Measurements from ENCODE around the gene FLT3. TPM values are rescaled to one million over a fixed set of nuclear protein-coding genes. Genes with fewer than 3 reads are reported as not detected.

The FLT3 gene
- polyA plus RNA-seq, 2 of the 4 experiments (the other 2 are of a cell fraction), result not detected

GRCh38 chr13:27967203-27967735, 133.1 kb downstream of the FLT3 start:
- Histone ChIP-seq H3K4me3 (peak overlapping the region; percentile 56; the same call in 1 of the 3 replicates), H3K4me1 (no peaks in the 10 kb centered on the region), H3K27ac (no peak overlapping the region), H3K9me3 (no peaks in the 10 kb centered on the region), H3K4me2 (peak overlapping the region; percentile 96; the same call in 2 of the 3 replicates)
- ChIA-PET CTCF (interaction anchor here (0.7 to 6.3 kb wide), 8 partner anchors 14 to 1020 kb away, joined by 3 to 32 read pairs (median 6); no protein-coding TSS in a partner anchor), POLR2A (no interaction called here)
- FAIRE-seq (no peak), DNase-seq (ENCODE audit: low read depth in 1 of 2, low spot score in 1 of 2) (no peak), ATAC-seq (no peak)
- WGBS (ENCODE audit: missing lambda C conversion rate), result 88% methylated on average over 12 of the region's 18 CpGs
- TF ChIP-seq CEBPB (IDR thresholded peaks at IDR 0.05) (no peak), CHD4 (IDR thresholded peaks at IDR 0.05; ENCODE audit: borderline replicate concordance) (no peak), HOXB13 (CRISPR knock-in tag; IDR thresholded peaks at IDR 0.05; ENCODE audit: low read depth) (no peak), ZC3H11A (IDR thresholded peaks at IDR 0.05) (no peak), CHD2 (IDR thresholded peaks at IDR 0.05; ENCODE audit: low read length, partially characterized antibody) (no peak), HDAC2 (IDR thresholded peaks at IDR 0.05) (no peak), JUN (IDR thresholded peaks at IDR 0.05) (no peak)

DNA sequence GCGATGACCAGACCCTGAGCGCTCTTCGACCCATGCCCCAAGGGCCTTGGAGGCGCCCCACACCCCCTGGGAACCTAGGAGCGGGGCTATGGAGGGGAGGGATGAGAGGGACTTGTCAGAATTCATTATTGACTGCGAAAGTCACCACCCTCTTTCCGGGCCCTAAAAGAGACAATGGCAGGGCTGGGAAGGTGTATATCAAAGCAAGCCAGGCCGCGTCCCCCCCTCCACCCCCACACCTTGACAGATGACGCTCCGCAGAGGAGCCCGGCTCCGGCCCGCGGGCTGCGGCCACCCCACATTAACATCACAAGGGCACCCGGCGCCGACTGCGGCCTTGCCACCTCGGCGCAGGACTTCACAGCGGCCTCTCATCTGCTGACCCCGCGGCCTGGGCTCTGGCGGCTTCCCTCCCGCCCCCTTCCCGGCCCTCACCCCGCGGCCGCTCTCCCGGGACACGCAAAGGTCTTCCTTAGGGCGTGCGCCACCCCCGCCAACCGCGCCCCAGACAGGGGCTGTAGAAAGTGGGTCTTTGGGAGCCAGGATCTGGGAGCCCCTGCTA, 133.7 kb downstream of the FLT3 start:
- Histone ChIP-seq H3K4me3 (no peak overlapping the region), H3K4me1 (peaks cover 1% of the 10 kb centered on the region; the same call in 2 of the 3 replicates), H3K4me2 (no peak overlapping the region), H3K27ac (no peak overlapping the region), H3K9me3 (no peaks in the 10 kb centered on the region)
- TF ChIP-seq CHD2 (IDR thresholded peaks at IDR 0.05; ENCODE audit: low read length, partially characterized antibody), result no peak
- FAIRE-seq (no peak), DNase-seq (ENCODE audit: low read depth in 1 of 2, low spot score in 1 of 2) (no peak), ATAC-seq (no peak)
- 94% methylated on average over 10 of the region's 38 CpGs for WGBS (ENCODE audit: missing lambda C conversion rate)
- CTCF ChIA-PET, result interaction anchor here (1.4 to 6.3 kb wide), 5 partner anchors 13 to 604 kb away, joined by 3 to 32 read pairs (median 6); no protein-coding TSS in a partner anchor
- POLR2A ChIA-PET, result no interaction called here

- Histone ChIP-seq H3K4me3 (no peak overlapping the region), H3K4me2 (no peak overlapping the region), H3K9me3 (no peaks in the 10 kb centered on the region), H3K4me1 (peaks cover 8% of the 10 kb centered on the region), H3K27ac (no peak overlapping the region)
- TF ChIP-seq FOXS1 (CRISPR knock-in tag; IDR thresholded peaks at IDR 0.05) (no peak), BHLHE40 (IDR thresholded peaks at IDR 0.05; ENCODE audit: low read depth, low read length) (no peak), JUN (IDR thresholded peaks at IDR 0.05) (no peak), HEYL (CRISPR knock-in tag; IDR thresholded peaks at IDR 0.05) (no peak), RNF2 (IDR thresholded peaks at IDR 0.05; ENCODE audit: borderline replicate concordance, low read depth) (no peak), HOXA7 (CRISPR knock-in tag; IDR thresholded peaks at IDR 0.05) (no peak), RAD21 (conservative IDR thresholded peaks at IDR 0.05 in 1 of 2, IDR thresholded peaks at IDR 0.05 in 1 of 2) (no peak), HOXB5 (CRISPR knock-in tag; IDR thresholded peaks at IDR 0.05) (no peak), ESRRA (IDR thresholded peaks at IDR 0.05; ENCODE audit: borderline replicate concordance, low read length) (no peak), NPAS2 (CRISPR knock-in tag; IDR thresholded peaks at IDR 0.05; ENCODE audit: borderline replicate concordance) (no peak), ZFP36 (IDR thresholded peaks at IDR 0.05; ENCODE audit: borderline replicate concordance, partially characterized antibody) (no peak), REST (IDR thresholded peaks at IDR 0.05) (no peak), HDAC2 (IDR thresholded peaks at IDR 0.05) (no peak), HOXB13 (CRISPR knock-in tag; IDR thresholded peaks at IDR 0.05; ENCODE audit: low read depth) (no peak), CHD2 (IDR thresholded peaks at IDR 0.05; ENCODE audit: low read length, partially characterized antibody) (no peak), NR3C1 (IDR thresholded peaks at IDR 0.05) (no peak), GATA3 (IDR thresholded peaks at IDR 0.05; ENCODE audit: borderline replicate concordance) (no peak), CBX2 (IDR thresholded peaks at IDR 0.05; ENCODE audit: borderline replicate concordance, low read depth) (no peak)
- TF ChIP-seq, protein P1, sequence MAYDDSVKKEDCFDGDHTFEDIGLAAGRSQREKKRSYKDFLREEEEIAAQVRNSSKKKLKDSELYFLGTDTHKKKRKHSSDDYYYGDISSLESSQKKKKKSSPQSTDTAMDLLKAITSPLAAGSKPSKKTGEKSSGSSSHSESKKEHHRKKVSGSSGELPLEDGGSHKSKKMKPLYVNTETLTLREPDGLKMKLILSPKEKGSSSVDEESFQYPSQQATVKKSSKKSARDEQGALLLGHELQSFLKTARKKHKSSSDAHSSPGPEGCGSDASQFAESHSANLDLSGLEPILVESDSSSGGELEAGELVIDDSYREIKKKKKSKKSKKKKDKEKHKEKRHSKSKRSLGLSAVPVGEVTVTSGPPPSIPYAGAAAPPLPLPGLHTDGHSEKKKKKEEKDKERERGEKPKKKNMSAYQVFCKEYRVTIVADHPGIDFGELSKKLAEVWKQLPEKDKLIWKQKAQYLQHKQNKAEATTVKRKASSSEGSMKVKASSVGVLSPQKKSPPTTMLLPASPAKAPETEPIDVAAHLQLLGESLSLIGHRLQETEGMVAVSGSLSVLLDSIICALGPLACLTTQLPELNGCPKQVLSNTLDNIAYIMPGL (CRISPR knock-in tag; IDR thresholded peaks at IDR 0.05; ENCODE audit: borderline replicate concordance), result no peak
- TF ChIP-seq, protein P2, sequence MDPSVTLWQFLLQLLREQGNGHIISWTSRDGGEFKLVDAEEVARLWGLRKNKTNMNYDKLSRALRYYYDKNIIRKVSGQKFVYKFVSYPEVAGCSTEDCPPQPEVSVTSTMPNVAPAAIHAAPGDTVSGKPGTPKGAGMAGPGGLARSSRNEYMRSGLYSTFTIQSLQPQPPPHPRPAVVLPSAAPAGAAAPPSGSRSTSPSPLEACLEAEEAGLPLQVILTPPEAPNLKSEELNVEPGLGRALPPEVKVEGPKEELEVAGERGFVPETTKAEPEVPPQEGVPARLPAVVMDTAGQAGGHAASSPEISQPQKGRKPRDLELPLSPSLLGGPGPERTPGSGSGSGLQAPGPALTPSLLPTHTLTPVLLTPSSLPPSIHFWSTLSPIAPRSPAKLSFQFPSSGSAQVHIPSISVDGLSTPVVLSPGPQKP (IDR thresholded peaks at IDR 0.05; ENCODE audit: low read depth, low read length), result no peak
- ChIA-PET CTCF (interaction anchor here (1.1 to 1.4 kb wide), 3 partner anchors 12 to 431 kb away, joined by 3 to 4 read pairs (median 3); no protein-coding TSS in a partner anchor), POLR2A (no interaction called here)
- 86% methylated on average over 36 of the region's 45 CpGs for WGBS (ENCODE audit: missing lambda C conversion rate)
- DNase-seq (ENCODE audit: low read depth in 1 of 2, low spot score in 1 of 2), result no peak
- ATAC-seq, result no peak
- no peak for FAIRE-seq
These were observed 134.4 kb downstream of the FLT3 start for GRCh38 chr13:27965740-27966640.

All from A549 (cell line).